ENCODE data around the gene MCM10. TPM values are rescaled to one million over a fixed set of nuclear protein-coding genes. Genes with fewer than 3 reads are reported as not detected.
"Not testable (repeated sequence)": the region's sequence is repeated elsewhere in the genome, so short reads cannot be mapped to it uniquely, and the experiment has no call there.

MCM10 gene
- total RNA-seq, 1 donor from 2014 or later, result 6.3 TPM

GRCh38 chr10:13222566-13222965 is 61.2 kb downstream of the MCM10 start:
- no peak for DNase-seq

- DNase-seq, result no peak
Measured at GRCh38 chr10:13223241-13223640, 61.9 kb downstream of the MCM10 start.

GRCh38 chr10:13224210-13224995 is 63.0 kb downstream of the MCM10 start:
- no peak for DNase-seq

- DNase-seq, result no peak
Measured at GRCh38 chr10:13225601-13226000, 64.2 kb downstream of the MCM10 start.

GRCh38 chr10:13227031-13227430 is 65.7 kb downstream of the MCM10 start:
- DNase-seq, result no peak

- no peak for DNase-seq
Measured at GRCh38 chr10:13231190-13231589, 69.8 kb downstream of the MCM10 start.

- no peak for DNase-seq
Measured at GRCh38 chr10:13231808-13232207, 70.5 kb downstream of the MCM10 start.

- no peak for DNase-seq
Measured at GRCh38 chr10:13233358-13233757, 72.0 kb downstream of the MCM10 start.

GRCh38 chr10:13234172-13234571 is 72.8 kb downstream of the MCM10 start, which contains the start of gene UCMA:
TSS of gene UCMA (minus strand) at chr10:13234374. CDS start at chr10:13234258, 116 bp downstream.
- no peak for DNase-seq

GRCh38 chr10:13234736-13235135 is 73.4 kb downstream of the MCM10 start:
- DNase-seq, result not testable (repeated sequence)

- no peak for DNase-seq
Measured at GRCh38 chr10:13236638-13237037, 75.3 kb downstream of the MCM10 start.

- no peak for DNase-seq
Measured at GRCh38 chr10:13238271-13239077, 77.1 kb downstream of the MCM10 start.

- no peak for DNase-seq
Measured at GRCh38 chr10:13239923-13240322, 78.6 kb downstream of the MCM10 start.

- DNase-seq, result no peak
Measured at GRCh38 chr10:13241613-13242012, 80.3 kb downstream of the MCM10 start.

- DNase-seq, result not testable (repeated sequence)
Measured at GRCh38 chr10:13242260-13242659, 80.9 kb downstream of the MCM10 start.

- DNase-seq, result no peak
Measured at GRCh38 chr10:13247246-13247645, 85.9 kb downstream of the MCM10 start.

GRCh38 chr10:13247784-13248183 is 86.4 kb downstream of the MCM10 start:
- DNase-seq, result no peak

GRCh38 chr10:13253726-13254125 is 92.4 kb downstream of the MCM10 start:
- no peak for DNase-seq

GRCh38 chr10:13256627-13257026 is 95.3 kb downstream of the MCM10 start:
- DNase-seq, result no peak

GRCh38 chr10:13257621-13258140 is 96.3 kb downstream of the MCM10 start:
- DNase-seq, result no peak

Measured in dermis blood vessel endothelial cell (primary cell).